Measurements from ENCODE around the gene DIPK1C.

The DIPK1C gene

GRCh38 chr18:74482697-74483096 lies 25.6 kb upstream of the DIPK1C start:
- TF ChIP-seq CSRNP3 (CRISPR knock-in tag; IDR thresholded peaks at IDR 0.05), result no peak
- TF ChIP-seq ZC3H10 (CRISPR knock-in tag; IDR thresholded peaks at IDR 0.05), result no peak
- TF ChIP-seq PATZ1 (CRISPR knock-in tag; IDR thresholded peaks at IDR 0.05; ENCODE audit: borderline replicate concordance), result no peak
- TF ChIP-seq TCF4 (CRISPR knock-in tag; IDR thresholded peaks at IDR 0.05; ENCODE audit: borderline replicate concordance), result no peak
- no peak for TF ChIP-seq CSDC2 (CRISPR knock-in tag; IDR thresholded peaks at IDR 0.05)
- no peak for TF ChIP-seq ZFP30 (CRISPR knock-in tag; IDR thresholded peaks at IDR 0.05)
- no peak for TF ChIP-seq ISL1 (CRISPR knock-in tag; IDR thresholded peaks at IDR 0.05)
- no peak for TF ChIP-seq TOX (CRISPR knock-in tag; IDR thresholded peaks at IDR 0.05; ENCODE audit: borderline replicate concordance)
- no peak for TF ChIP-seq GLIS3 (CRISPR knock-in tag; IDR thresholded peaks at IDR 0.05)
- TF ChIP-seq PPARA (CRISPR knock-in tag; IDR thresholded peaks at IDR 0.05; ENCODE audit: borderline replicate concordance), result no peak
- no peak for TF ChIP-seq TSHZ2 (CRISPR knock-in tag; IDR thresholded peaks at IDR 0.05)
- no peak for TF ChIP-seq ZFP3 (CRISPR knock-in tag; IDR thresholded peaks at IDR 0.05)
- no peak for ATAC-seq

GRCh38 chr18:74480149-74480651 lies 23.1 kb upstream of the DIPK1C start:
- ATAC-seq, result no peak
- TF ChIP-seq OSR1 (CRISPR knock-in tag; IDR thresholded peaks at IDR 0.05) (no peak), ARNTL (CRISPR knock-in tag; IDR thresholded peaks at IDR 0.05; ENCODE audit: borderline replicate concordance, low read depth) (no peak), ZFP30 (CRISPR knock-in tag; IDR thresholded peaks at IDR 0.05) (no peak), ISL1 (CRISPR knock-in tag; IDR thresholded peaks at IDR 0.05) (no peak), POU6F1 (CRISPR knock-in tag; IDR thresholded peaks at IDR 0.05; ENCODE audit: borderline replicate concordance, low read depth) (no peak), PPARA (CRISPR knock-in tag; IDR thresholded peaks at IDR 0.05; ENCODE audit: borderline replicate concordance) (no peak), ZNF565 (CRISPR knock-in tag; conservative IDR thresholded peaks at IDR 0.05; ENCODE audit: low read depth) (no peak), CREB5 (CRISPR knock-in tag; IDR thresholded peaks at IDR 0.05; ENCODE audit: low read depth) (no peak), SNAI2 (CRISPR knock-in tag; IDR thresholded peaks at IDR 0.05) (no peak), PATZ1 (CRISPR knock-in tag; IDR thresholded peaks at IDR 0.05; ENCODE audit: borderline replicate concordance) (no peak), TSHZ2 (CRISPR knock-in tag; IDR thresholded peaks at IDR 0.05) (no peak), ZFP3 (CRISPR knock-in tag; IDR thresholded peaks at IDR 0.05) (no peak), ESRRG (CRISPR knock-in tag; IDR thresholded peaks at IDR 0.05) (no peak), RARB (CRISPR knock-in tag; IDR thresholded peaks at IDR 0.05) (no peak)
